ENCODE data around the gene TUSC2.

DNA sequence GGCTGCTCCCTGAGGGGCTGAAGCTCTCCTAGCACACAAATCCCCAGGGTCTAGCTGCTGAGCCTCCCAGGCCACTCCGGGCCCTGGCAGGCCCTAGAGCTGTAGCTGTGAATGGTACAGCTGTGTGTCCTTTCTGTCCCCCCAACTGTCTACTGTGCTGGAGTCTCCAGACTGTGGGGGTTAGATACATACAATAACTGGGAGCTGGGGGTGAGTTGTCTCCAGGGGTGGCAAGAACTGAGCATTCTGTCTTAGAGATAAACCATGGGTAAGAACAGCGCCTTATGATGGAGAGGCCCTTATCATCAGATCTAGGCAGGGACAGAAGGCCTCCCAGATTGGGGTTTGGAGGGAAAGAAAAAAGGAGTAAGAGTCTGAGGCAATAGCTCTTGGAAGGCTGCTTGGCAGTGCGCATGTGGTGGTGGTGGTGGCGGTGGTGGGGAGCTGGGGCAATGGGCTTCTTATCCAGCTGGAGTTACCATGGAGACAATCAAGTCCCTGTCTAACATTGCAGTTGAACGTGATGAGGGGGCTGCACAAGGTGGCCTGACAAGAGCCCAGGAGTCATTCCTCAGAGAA is 26.3 kb upstream of the TUSC2 start:
- TF ChIP-seq, protein P1, sequence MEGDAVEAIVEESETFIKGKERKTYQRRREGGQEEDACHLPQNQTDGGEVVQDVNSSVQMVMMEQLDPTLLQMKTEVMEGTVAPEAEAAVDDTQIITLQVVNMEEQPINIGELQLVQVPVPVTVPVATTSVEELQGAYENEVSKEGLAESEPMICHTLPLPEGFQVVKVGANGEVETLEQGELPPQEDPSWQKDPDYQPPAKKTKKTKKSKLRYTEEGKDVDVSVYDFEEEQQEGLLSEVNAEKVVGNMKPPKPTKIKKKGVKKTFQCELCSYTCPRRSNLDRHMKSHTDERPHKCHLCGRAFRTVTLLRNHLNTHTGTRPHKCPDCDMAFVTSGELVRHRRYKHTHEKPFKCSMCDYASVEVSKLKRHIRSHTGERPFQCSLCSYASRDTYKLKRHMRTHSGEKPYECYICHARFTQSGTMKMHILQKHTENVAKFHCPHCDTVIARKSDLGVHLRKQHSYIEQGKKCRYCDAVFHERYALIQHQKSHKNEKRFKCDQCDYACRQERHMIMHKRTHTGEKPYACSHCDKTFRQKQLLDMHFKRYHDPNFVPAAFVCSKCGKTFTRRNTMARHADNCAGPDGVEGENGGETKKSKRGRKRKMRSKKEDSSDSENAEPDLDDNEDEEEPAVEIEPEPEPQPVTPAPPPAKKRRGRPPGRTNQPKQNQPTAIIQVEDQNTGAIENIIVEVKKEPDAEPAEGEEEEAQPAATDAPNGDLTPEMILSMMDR (IDR thresholded peaks at IDR 0.05) = no peak
- TF ChIP-seq POLR2A (IDR thresholded peaks at IDR 0.05) = no peak

All from thyroid gland (tissue), 4 donors.